GM12874 (cell line): ENCODE data around the gene GPANK1.

ENCODE experiments used
- TF ChIP-seq, protein P1 (sequence below): IDR thresholded peaks from 2 replicates; pipeline ENCODE4 v1.5.1; 2011; ENCODE audit warnings: low read depth, mild to moderate bottlenecking, control low read depth, low read length, moderate library complexity; ENCODE audit not compliant: insufficient read depth

GPANK1 gene

GRCh38 chr6:31658983-31659648 lies 5.7 kb downstream of the GPANK1 start:
- TF ChIP-seq, protein P1, sequence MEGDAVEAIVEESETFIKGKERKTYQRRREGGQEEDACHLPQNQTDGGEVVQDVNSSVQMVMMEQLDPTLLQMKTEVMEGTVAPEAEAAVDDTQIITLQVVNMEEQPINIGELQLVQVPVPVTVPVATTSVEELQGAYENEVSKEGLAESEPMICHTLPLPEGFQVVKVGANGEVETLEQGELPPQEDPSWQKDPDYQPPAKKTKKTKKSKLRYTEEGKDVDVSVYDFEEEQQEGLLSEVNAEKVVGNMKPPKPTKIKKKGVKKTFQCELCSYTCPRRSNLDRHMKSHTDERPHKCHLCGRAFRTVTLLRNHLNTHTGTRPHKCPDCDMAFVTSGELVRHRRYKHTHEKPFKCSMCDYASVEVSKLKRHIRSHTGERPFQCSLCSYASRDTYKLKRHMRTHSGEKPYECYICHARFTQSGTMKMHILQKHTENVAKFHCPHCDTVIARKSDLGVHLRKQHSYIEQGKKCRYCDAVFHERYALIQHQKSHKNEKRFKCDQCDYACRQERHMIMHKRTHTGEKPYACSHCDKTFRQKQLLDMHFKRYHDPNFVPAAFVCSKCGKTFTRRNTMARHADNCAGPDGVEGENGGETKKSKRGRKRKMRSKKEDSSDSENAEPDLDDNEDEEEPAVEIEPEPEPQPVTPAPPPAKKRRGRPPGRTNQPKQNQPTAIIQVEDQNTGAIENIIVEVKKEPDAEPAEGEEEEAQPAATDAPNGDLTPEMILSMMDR, result no peak

DNA sequence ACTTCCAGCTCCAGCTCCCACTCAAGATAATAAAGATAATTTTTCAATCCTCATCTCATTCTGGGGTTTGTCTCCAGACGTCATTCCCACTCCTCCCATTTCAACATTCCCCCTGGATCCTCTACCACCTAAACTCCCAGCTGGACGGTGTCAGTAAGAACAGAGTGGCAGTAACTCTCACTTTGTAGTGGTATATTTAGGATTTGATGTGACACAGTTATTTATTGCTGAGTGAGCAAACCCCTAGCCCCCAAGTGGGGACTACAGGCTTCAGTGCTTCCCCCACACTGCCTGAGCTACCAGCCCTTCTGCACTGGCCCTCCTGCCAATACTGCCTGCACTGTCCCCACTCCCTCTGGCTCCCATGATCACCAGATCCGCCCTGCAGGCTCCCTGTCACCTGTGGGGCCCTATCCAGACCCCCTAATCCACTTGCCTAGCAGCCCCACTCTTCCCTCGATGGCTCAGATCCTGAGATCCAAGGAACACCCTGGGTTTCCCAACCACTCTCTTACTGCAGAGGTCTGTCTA lies 6.6 kb downstream of the GPANK1 start:
- TF ChIP-seq, protein P1, result no peak

DNA sequence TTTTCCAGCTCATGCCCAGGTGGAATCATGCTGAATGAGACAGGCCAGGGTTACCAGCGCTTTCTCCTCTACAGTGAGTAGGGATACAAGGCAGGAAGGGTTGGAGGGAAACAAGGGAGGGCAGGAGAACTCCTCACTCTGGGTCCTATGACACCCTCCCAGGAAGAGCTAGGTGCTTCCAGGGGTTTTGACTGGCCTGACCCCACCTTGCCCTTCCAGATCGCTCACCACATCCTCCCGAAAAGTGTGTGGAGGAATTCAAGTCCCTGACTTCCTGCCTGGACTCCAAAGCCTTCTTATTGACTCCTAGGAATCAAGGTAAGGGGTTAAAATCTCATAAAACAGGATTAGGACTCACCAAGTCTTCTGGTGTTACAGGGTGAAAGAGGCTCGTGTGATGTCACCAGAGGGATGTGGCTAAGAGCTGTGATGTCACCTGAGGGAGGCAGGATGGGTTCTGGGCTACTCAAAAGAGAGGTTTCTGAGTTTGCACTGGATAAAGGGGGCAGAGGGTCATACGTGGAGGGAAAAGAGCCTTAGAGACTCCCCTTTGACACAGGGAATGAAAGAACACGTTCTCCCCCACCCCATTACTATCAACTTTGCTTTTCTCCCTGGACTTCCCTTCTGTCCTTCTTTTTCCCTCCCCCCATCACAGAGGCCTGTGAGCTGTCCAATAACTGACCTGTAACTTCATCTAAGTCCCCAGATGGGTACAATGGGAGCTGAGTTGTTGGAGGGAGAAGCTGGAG lies 7.2 kb downstream of the GPANK1 start:
- TF ChIP-seq, protein P1, result no peak

GRCh38 chr6:31655349-31656237 lies 9.2 kb downstream of the GPANK1 start, which contains the start of gene APOM:
Gene APOM (plus strand): TSS chr6:31655894. CDS start chr6:31655967, 73 bp downstream.
- TF ChIP-seq, protein P1, result no peak

- TF ChIP-seq, protein P1, result no peak
These were observed 10.0 kb downstream of the GPANK1 start for GRCh38 chr6:31654574-31655348.

DNA sequence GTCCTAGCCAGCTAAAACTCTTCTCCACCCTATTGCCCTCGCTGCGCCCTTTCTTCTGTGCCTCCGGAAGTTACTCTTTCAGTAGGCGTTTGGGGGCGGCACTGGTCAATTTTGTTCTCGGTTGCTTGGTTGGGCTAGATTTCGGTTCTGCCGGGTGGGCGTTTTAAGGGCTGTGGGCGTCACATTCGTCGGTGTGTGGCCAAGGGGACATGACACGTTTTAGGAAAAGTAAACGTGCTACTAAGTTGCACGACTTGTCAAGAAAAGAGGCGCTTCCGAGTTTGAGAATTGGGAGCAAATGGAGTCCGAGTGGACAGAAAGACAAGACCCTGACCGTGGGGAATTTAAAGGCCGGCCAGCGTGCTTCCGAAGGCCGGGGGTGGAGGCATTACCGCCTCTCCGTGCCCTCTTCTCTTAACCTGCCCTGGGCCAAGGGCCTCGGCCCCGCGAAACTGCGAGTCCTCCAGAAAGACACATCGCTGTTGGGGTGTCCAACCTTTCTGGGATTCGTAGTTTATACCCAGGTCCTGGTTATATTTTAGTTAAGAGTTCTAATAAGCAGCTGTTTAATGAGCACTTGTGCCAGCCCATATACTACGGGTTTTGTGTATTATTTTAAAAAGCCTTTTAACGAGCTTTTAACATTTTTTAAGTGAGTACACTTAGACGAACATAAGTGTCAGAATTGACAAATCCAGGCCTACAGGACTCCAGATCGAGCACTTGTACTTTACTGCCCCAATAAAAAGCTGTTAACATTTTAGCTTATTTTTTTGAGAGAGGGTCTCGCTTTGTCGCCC lies 11.7 kb downstream of the GPANK1 start:
- TF ChIP-seq, protein P1, result no peak
